Activated CD8-positive, alpha-beta memory T cell treated with anti-CD3 and anti-CD28 coated beads for 48 hours (primary cell): ENCODE results near the gene HPS1.
"Not testable (repeated sequence)": the region's sequence is repeated elsewhere in the genome, so short reads cannot be mapped to it uniquely, and the experiment has no call there.

Source experiments
- DNase-seq, 3 experiments: peaks; one replicate each; pipeline ENCODE4 v3.0.0-alpha.2; 2020; ENCODE audit warnings: low read depth in 2 of 3, low spot score in 2 of 3

Gene HPS1

GRCh38 chr10:98394851-98395440 is 51.8 kb downstream of the HPS1 start:
- DNase-seq = no peak

- no peak for DNase-seq
Measured at GRCh38 chr10:98391578-98391991, 55.1 kb downstream of the HPS1 start.

DNA sequence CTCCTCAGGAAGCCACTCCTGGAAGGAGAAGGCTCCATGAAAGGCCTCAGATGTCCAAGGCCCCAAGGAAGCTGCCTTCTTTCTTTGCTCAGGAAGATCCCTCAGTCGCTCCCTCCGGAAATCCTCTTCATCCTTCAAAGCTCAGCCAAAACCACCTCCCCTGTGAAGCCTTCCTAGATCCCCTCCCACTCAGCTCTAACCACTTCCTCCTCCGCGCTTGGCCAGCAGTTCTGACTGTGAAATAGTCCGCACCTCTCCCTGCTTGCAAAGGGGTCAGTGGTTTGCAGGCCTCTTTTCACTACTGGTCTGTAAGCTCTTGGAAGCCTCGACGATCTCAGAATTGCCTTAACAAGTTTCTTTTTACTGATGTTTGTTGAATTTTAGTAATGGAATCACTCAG is 55.7 kb downstream of the HPS1 start:
- no peak for DNase-seq

- no peak for DNase-seq
Measured at GRCh38 chr10:98390406-98390805, 56.3 kb downstream of the HPS1 start.

DNA sequence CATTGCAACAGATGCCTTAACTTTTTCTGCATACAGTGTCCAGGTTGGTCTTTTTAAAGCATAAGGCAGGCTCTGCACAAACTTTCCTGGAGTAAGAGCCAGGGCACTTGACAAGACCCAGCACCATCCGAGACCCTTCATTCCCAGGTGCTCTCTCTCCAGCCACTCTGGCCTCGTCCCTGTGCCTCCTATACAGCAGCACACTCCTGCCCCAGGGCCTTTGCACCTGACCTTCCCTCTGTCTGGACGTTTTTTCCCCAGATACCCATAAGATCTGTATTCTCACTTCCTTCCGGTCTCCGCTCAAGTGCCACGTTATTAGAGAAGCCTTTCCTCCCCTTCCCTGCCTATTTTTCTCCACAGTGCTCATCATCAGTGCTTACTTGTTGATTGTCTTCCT is 57.3 kb downstream of the HPS1 start:
- DNase-seq = no peak

- no peak for DNase-seq
Measured at GRCh38 chr10:98388101-98388655, 58.6 kb downstream of the HPS1 start.

DNA sequence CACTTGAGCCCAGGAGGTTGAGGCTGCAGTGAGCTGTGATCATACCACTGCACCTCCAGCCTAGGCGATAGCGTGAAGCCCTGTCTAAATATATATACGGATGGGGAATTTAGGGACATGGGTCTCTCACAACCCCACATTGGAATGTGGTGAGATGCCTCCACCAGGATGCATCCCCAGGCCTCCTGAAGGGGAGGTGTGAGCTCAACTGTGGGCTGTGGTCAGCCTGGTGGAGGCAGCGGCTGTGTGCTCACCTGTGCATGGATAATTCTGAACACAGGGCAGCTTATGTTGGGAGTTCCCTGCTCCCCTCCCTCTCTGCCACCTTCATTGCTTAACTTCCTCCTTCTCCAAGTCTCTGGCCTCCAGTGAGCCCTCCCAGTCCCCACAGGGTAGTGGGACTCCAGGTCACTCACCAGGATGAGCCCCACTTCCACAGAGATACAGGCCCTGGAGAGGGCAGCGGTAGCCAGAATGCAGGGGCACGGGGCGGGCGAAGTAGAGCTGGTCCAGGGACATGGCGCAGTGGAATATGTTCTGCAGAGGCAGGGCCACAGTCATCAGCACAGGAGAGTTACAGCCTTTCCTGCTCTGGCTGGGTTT is 62.1 kb downstream of the HPS1 start:
- DNase-seq = no peak

GRCh38 chr10:98383869-98384268 is 62.9 kb downstream of the HPS1 start:
- DNase-seq = no peak

- DNase-seq = not testable (repeated sequence)
Measured at GRCh38 chr10:98383134-98383667, 63.5 kb downstream of the HPS1 start.

DNA sequence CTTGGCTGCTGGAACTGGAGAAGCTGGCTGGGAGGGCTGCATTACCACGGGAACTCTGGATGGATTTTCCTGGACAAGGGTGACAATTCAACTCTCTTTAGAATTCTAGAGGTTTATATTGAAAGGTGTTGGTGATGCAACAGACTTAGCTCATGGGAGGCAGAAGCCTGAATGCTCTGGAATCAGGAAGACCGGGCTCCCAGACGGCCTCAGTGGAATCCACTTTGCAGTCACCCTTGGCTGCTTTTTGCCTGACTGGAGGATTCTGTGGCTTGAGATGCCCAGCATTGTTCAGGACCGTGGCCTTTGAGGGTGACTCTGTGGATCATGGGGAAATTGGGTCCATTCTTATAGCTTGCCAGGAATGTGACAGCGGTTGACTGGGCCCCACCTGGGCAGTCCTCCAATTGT is 64.0 kb downstream of the HPS1 start:
- no peak for DNase-seq

DNA sequence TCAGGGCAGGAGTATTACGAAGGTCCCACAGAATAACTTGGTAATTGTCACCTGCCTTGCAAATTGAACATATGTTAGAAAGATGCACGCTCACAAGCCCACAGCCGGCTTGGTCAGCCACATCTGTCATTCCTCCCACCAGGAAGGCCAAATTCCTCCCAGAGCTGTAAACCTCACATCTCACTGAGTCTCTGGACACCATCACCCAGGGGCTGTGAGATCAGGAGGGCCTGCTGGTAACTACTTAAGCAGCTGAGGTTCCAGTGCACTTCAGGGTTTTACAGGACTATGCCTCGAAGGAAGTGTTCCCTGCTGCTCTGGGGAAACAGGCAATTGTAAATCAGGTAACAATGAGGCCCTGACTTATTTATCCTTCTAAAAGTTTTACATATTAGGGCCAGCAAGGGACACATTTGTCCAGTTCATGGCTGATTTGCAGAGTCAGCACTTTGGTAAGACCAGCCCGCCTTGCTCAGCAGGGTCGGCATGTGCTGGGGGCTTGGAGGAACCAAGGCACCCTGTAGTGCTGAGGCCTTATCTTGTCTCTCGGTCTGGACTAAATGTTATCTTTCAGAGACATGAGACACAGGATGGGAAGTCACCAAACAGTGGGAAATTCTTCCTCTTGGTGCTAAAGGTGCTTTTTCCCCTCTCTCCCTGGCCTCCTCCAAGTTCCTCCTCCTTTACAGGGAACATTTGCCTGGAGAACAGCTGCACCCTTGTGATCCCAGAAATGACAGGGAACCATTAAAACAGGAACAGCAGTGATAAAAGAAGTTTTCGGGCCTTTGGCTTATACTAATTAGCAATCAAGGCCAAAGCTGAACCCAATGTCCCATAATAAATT is 66.0 kb downstream of the HPS1 start:
- no peak for DNase-seq

DNA sequence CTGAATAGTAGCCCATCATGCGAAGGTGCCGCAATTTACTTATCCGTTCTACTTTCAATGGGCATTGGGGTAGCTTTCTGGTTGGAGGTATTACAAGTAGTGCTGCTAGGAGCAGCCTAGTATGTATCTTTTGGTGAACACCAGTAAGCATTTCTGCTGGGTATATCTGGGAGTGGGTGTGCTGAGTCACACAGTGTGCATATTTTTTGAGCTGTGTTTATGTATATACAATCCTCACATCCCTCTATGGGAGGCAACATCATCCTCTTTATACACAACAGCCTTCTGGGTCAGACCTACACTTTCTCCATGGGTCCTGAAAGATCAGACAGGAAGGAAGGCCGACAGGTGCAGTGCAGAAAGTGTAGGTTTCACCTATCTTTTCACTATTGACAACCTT is 68.0 kb downstream of the HPS1 start:
- DNase-seq = no peak

DNA sequence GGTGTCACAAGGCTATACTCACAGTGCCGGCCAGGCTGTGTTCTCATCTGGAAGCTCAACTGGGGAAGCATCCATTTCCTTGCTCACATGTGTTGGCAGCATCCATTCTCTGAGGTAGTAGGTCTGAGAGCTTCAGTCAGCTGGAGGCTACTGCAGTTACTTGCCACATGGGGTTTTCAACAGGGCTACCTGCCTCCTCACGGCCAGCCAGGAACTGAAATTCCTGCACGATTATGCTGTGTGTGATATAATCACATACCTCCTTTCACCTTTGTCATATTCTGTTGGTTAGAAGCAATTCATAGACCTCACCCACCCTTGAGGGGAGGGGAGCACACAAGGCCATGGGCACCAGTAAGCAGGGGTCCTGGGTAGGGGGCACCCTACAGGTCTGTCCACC is 69.2 kb downstream of the HPS1 start:
- no peak for DNase-seq

GRCh38 chr10:98377001-98377400 is 69.7 kb downstream of the HPS1 start:
- no peak for DNase-seq

DNA sequence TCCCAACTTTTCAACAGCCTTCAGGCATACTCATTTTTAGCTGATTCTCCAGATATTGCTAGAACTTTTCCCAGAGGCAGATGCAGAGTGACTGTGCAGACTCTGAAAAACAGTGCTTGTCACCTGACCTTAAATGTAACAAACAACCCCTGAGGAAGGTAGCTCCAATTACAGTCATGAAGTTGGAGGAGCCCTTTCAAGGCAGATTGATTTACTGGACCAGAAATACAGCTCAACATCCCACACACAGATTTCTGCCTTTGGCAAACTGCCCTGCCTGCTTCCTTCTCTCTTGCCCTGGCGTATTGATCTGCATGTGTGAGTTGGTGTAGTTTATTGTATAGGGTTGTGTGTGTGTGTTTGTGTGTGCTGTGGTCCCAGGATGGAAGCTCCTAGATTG is 70.2 kb downstream of the HPS1 start:
- no peak for DNase-seq

- DNase-seq = no peak
Measured at GRCh38 chr10:98374217-98374985, 72.3 kb downstream of the HPS1 start.

DNA sequence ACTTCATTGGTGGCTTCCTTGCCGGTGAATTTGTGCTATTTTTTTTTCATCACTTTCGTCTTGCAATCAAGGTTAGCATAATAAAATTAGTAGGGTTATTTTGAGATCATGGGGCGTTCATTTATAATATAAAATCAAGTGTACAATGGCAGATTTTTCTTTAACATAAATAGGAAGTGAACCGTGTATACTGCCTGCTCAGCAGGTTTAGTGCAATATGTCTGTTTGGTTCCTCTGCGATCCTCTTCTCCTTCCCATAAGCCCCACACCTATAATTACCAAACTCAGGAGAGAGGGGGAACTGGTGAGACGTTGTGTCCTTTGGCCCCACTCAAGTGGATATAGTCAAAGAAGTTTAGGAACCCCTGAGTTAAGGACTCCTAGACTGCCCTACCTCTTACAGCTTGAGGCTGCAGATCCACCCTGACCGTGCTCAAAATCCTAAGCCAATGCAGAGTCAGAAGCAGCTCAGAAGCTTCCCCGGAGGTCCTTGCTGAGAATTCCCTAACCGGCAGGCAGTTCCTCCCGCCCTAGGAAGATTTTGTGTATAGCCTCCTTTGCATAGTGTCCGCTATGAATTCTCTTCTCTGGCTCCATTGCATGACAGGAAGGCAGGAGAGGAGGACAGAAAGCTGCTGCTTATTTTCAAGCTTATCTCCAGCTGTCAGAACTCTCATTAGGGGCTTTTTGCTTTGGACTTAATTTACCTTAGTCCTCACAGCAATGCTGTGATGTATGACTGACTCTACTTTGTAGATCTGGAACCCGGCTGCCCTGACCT is 73.3 kb downstream of the HPS1 start:
- DNase-seq = no peak

DNA sequence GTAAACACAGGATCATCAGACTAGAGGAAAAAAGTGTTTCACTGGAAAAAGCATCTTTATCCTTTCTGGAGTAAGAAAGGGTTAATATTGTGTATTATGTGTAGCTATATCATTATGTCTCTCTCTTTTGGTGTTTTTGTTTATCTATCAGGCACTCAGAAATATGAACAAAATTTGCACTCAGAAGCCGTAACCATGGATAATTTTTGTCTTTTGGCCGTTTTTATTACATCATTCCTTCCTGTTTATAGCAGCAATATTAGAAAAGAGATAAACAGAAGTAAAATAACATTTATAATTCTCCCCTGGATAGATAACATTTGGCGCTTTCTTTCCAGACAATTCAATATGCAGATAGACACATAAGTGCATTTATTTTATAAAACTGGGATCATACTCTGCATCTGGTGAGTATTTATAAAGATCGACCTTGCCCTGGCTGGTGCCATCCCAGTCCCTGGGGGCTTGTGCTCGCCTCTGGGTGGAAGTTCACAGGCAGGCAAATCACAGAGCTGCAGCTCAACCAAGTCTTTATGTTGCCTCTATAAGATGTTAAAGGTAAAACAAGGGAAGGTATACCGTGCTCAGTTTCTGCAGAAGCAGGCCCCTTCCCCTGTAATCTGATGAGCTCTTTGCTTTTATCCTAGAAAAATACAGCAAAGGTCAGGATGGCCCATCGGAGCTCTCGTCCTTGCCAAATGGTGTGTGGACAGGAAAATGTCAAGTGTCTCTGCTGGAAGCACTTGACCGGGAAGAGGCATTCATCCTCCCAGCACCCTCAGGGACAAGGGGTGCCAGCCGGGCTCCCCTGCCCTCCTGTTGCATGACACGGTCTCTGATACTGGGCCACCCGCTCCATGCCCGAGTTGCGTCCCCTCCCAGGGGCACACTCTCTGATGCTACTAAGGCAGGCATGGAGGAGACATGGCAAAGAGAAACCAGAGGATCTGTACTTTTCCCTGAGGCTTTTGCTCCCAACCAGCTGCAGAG is 75.6 kb downstream of the HPS1 start:
- DNase-seq = no peak

DNA sequence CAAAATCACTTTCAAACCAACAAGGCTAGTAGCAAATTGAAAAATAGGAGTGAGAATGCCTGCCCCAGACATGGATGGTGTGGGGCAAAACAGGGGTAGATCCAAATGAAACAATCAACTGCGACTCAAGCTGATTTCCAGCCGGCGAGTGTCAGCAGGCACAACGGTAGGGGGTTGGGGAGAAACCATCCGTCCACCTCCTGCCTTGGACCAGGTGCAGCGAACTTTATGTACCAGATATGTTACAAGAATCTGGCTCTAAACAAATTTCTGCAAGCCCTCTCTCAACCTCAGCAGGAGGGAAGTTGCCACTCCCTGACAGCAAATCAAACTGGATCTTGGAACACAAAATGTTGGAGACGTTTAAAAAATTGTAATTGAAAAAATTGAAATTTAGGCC is 76.9 kb downstream of the HPS1 start:
- DNase-seq = no peak
